Measurements from ENCODE around the gene SELENOO.

Gene SELENOO

GRCh38 chr22:50218153-50218995 is 17.6 kb downstream of the SELENOO start:
- no peak for DNase-seq

GRCh38 chr22:50218996-50219727 is 18.4 kb downstream of the SELENOO start:
- no peak for DNase-seq

GRCh38 chr22:50219800-50220602 is 19.2 kb downstream of the SELENOO start:
- DNase-seq, result no peak

DNA sequence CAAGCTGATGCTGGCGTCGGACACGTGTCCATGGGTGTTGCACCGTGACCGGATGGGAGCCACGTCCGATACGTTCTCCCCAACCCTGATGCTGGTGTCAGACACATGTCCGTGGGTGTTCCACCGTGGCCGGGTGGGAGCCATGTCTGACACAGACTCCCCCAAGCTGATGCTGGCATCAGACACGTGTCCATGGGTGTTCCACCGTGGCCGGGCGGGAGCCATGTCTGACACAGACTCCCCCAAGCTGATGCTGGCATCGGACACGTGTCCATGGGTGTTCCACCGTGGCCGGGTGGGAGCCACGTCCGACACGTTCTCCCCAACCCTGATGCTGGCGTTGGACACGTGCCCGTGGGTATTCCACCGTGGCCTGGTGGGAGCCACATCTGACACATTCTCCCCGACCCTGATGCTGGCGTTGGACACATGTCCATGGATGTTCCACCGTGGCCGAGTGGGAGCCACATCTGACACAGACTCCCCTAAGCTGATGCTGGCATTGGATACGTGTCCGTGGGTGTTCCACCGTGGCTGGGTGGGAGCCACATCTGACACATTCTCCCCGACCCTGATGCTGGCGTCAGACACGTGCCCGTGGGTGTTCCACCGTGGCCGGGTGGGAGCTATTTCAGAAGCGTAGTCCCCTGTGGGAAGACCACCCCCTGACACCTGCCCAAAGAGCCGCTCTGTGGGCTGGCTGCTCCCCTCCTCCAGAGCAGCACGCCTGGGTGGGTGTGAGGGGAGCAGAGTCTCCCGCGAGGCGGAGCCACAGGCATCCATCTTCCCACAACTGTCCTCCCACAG is 20.0 kb downstream of the SELENOO start:
- no peak for DNase-seq

DNA sequence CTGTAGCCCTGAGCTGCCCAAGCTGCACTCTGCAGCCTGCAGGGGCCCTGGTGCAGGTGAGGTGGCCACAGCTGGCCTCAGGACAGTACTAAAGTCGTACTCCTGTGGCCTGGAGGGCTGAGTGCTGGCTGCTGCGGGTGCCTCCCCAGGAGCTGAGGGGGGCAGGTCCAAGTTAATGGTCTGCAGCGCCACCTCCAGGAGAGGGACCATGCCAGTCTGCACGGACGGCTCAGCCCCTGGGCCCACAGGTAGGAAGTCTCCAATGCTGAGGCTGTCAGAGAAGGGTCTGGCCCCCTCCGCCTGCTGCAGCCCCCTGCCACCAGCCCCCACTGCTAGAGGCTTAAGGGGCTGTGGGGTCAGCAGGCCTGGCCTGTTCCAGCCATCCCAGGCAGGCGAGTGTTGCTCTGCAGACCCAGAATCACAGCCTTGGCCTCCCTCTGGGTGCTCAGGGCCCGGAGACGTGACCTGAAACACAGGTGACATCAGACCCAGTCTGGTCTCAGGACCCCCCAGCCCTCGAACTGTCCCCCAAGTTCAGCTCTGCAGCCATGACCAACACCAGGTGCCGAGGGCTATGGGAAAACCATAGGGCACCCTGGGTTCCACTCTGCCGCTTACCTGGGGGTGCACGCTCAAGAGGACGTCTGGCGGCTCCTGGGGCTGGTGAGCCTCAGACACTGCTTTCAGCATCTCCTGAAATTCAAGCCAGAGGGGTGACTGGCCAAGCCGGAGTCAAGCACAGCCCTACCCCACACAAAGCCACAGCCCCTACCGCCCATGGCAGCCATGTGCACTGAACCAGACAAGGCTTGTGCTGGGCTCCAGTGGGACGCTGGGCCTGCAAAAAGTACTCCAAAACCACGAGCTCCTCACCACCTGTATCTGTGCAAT is 20.8 kb downstream of the SELENOO start:
- DNase-seq, result no peak

DNA sequence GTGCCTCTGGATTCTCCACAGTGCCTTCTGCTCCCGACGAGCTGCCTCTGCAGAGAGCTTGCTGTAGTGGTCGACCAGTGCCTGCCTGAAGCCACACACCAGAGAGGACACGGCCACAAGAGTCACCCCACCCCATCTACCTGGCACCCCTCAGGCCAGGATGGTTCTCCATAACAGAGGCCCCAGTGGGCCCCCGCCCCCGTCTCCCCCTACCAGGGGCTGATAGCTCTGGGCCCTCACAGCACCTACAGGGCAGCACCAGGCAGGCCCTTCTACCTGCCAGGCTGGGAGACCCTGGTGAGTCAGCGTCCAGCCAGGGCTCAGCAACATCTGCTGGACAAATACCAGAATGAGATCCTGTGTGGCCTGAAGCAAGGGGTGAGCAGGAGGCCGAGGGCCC is 21.7 kb downstream of the SELENOO start:
- no peak for DNase-seq

- no peak for DNase-seq
Observed at GRCh38 chr22:50224071-50224470, 23.3 kb downstream of the SELENOO start.

DNA sequence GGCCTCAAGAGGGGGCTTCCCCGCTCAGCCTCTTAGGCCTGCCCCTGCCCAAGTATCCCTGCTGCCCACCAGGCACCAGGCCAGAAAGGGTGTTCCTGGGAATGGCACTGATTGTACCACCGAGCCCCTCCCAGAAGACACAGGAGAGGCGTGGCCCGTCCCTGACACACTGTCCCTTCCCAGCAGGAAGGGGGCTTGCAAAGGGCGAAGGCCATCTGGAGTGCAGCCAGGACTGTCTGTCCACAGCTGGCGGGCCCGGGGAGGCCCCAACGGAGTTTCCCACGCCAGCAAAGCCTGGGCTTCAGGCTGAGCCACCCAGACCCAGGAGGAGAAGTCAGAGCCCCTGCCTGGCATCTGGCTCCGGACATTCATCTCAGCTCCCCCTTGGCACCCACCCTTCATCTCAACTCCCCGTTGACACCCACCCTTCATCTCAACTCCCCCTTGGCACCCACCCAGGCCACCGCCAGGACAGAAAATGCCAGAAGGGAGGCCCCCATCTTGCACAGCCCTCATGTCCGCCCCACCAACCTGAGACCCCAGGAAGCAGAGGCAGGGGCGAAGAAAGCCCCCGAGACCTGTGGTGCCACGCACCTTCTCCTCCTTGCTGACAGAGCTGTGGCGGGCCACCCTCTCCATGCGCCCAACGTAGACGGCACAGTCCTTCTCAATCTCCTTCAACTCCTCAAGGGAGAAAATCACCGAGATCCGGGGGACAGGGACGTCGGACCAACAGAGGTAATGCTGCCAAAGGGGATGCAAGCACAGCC is 24.6 kb downstream of the SELENOO start:
- DNase-seq, result no peak

DNA sequence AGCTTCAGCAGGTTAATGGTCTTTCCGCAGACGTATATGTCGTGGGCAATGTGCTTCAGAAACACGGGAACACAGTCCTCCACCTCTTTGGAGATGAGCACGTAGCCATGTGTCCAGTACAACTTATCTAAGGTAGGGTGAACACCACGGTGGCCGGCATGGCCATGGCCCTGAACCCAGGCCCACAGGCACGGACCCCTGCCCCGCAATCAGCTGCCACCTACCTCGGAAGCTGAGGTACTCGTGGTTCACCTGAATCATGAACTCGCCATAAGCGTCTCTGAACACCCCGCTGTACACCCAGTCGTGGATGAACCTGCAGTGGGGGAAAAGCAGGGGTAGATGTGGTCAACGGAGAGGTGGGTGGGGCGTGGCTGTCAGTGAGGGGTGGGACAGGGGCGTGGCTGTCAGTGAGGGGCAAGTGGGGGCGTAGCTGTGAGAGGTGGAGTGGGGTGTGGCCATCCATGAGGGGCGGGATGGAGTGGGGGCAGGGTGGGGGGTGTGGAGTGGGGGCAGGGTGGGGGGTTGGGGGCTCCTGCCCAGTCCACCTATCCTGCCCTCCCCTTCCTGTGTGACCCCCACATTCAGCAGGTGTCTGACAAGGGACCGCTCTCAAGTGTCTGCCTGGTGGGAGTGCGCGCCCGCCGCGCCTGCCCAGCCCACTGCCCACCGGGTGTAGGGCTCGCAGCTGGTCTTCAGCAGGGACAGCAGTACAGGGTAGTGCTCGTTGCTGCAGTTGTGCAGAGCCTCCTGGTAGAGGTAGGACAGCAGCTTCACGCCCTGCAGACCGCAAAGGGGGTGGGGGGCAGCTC is 25.5 kb downstream of the SELENOO start:
- DNase-seq, result no peak

DNA sequence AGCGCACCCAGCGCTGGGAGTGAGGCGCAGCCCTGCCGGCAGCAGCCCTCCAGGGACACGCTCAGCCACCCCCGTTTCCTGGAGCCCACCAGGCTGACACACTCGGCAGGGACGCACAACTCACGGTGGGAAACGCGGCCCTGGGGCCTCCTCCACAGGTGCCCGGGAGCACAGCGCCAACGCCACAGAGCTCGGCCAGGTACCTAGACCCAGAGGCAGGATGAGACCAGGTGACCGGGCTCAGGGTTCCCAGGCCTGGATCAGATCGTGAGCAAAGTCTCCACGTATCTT is 26.0 kb downstream of the SELENOO start:
- no peak for DNase-seq

GRCh38 chr22:50227579-50228215 is 26.9 kb downstream of the SELENOO start:
- DNase-seq, result no peak

DNA sequence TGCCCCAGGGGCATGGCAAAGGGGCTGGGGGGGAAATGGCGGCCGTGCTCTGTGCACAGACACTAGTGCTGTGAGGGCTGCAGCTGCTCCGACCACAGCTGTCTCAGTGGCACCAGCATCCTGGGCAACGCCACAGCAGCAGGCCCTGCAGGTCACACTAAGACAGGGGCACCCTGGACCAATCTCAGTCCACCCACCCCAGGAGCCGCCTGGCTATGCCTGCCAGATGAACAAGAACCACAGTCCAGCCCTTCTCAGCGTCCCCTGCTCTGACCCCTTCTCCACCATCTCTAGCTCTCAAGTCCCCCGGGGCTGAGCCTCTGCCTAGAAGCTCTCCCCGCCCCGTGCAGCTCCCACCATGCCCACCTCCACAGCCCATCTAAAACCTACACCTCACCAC is 27.6 kb downstream of the SELENOO start:
- no peak for DNase-seq

DNA sequence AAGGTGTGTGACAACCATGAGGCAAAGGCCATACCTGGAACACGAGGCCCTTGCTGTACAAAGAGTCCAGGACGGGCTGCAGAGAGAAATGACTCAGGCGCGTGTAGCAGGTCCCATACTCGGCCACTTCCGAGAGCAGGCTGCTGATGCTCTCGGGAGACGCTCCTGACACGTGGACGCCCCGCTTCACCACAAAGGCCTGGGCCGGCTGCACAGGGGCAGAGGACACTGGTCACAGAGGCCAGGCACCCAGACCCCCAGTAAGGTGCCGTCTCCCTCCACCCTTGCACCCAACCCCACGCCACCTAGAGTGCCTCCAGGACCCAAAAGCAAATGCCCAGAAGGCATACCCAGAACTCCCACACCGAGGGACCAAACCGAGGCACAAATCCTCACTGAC is 28.6 kb downstream of the SELENOO start:
- no peak for DNase-seq

DNA sequence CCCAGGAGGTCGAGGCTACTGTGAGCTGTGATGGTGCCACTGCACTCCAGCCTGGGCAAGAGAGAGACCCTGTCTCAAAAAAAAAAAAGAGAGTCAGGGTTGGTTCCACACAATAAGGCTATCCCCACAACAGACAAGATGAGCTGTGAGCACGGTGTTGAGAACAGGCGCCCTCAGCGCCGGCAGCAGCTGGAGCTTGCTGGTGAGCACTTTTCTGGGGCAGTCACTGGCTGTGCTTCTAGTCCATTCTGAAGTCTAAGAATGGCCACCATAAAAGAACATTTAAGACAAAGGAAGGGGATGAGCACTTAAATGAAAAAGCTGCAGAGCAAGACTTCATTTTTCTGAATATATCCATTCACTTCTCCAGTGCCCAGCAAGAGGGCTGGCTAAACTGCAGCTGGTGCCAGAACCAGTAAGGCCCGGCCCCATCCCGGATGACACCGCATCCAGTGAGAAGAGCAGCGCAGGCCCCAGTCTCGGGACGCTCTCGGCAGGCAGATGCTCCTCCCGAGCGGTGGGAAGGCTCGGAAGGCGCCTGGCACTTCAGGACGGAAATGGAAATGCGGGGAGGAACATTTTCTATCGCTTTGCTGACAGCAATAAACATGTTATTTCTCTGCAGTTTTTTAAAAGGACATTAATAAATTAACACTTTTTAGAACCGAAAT is 31.8 kb downstream of the SELENOO start:
- DNase-seq, result no peak

- DNase-seq, result no peak
Observed at GRCh38 chr22:50233223-50233622, 32.4 kb downstream of the SELENOO start.

DNA sequence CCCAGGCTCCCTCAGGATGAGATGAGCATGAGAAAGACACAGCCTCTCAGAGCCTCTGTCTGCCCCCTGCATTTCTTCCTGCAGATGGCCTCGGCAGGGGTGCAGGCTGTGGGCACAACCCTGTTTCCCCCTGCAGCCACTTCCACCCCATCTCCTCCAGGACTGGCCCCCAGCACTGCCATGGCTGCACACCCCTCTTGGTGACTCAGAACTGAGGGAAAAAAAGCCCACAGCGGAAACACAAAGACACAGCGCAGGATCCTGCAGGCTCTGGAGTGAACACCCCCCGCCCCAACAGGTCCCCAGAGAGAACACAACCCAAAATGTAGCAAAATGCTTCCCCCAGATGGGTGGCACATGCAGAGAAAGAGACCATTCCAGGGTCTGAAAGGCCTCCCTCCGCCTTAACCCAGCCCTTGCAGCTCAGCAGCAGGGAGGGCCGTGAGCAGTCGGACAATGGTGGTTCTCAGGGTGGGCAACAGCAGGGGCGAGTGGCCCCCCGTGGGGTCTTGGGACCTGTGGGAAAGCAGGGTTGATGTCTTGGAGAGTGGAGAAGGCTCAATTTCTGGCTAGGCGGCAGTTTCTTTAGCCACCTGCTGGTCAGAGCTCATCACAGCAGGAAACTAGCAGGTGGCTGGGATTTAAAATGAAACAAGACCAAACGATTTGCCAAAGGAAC is 36.1 kb downstream of the SELENOO start:
- DNase-seq, result no peak

- DNase-seq, result no peak
Observed at GRCh38 chr22:50238755-50239154, 37.9 kb downstream of the SELENOO start.

GRCh38 chr22:50242406-50242949 is 41.7 kb downstream of the SELENOO start:
- DNase-seq, result no peak

Measured in stimulated activated CD4-positive, alpha-beta T cell treated with anti-CD3 and anti-CD28 coated beads, Interleukin-4, amount 100 ng/mL, for 4 hours (primary cell).